ENCODE measurements around the gene NCAN.

- TF ChIP-seq EZH2 (IDR thresholded peaks at IDR 0.05; ENCODE audit: low read depth, low read length, severe bottlenecking) (peak; percentile 34), EP300 (IDR thresholded peaks at IDR 0.05; ENCODE audit: borderline replicate concordance in 1 of 2, low read depth in 2 of 2, low read length in 2 of 2) (no peak), CBX8 (IDR thresholded peaks at IDR 0.05; ENCODE audit: borderline replicate concordance, low read depth, low read length) (no peak), POLR2A (IDR thresholded peaks at IDR 0.05; ENCODE audit: control extremely low read depth in 1 of 2, low read depth in 2 of 2, low read length in 2 of 2) (peak in 1 of 2 experiments; percentile 67; a peak in 1 of 3 replicates), SIN3A (conservative IDR thresholded peaks at IDR 0.05 in 1 of 2, IDR thresholded peaks at IDR 0.05 in 1 of 2; ENCODE audit: low read depth in 1 of 2, low read length in 2 of 2) (no peak)
- TF ChIP-seq, protein P1, sequence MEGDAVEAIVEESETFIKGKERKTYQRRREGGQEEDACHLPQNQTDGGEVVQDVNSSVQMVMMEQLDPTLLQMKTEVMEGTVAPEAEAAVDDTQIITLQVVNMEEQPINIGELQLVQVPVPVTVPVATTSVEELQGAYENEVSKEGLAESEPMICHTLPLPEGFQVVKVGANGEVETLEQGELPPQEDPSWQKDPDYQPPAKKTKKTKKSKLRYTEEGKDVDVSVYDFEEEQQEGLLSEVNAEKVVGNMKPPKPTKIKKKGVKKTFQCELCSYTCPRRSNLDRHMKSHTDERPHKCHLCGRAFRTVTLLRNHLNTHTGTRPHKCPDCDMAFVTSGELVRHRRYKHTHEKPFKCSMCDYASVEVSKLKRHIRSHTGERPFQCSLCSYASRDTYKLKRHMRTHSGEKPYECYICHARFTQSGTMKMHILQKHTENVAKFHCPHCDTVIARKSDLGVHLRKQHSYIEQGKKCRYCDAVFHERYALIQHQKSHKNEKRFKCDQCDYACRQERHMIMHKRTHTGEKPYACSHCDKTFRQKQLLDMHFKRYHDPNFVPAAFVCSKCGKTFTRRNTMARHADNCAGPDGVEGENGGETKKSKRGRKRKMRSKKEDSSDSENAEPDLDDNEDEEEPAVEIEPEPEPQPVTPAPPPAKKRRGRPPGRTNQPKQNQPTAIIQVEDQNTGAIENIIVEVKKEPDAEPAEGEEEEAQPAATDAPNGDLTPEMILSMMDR (IDR thresholded peaks at IDR 0.05; ENCODE audit: control extremely low read depth in 1 of 3, insufficient read depth in 1 of 3, low read depth in 1 of 3, low read length in 3 of 3) = no peak
These were observed at the start of gene NCAN for GRCh38 chr19:19211499-19212420.
